Measurements from ENCODE around the gene YPEL1.
A peak's percentile ranks its signal among the peaks of the same experiment; 100 is the strongest.
"Not testable (repeated sequence)": the region's sequence is repeated elsewhere in the genome, so short reads cannot be mapped to it uniquely, and the experiment has no call there.

YPEL1 gene

GRCh38 chr22:21741790-21742189, 6.2 kb upstream of the YPEL1 start:
- no peak overlapping the region for H3K4me3 Mint-ChIP-seq
- H3K27ac Mint-ChIP-seq (ENCODE audit: low read depth), result peak overlapping the region; percentile 47
- no peaks in the 10 kb centered on the region for H3K9me3 Mint-ChIP-seq
- peaks cover 17% of the 10 kb centered on the region for H3K4me1 Mint-ChIP-seq
- peaks cover 8% of the 10 kb centered on the region for H3K36me3 Mint-ChIP-seq (ENCODE audit: insufficient read depth)
- ATAC-seq (replicated peaks; ENCODE audit: extremely low read depth, poor library complexity, severe bottlenecking) (no peak), DNase-seq (ENCODE audit: low spot score in 2 of 2) (no peak)
- no peaks in the 10 kb centered on the region for H3K27me3 Mint-ChIP-seq

- peaks cover 17% of the 10 kb centered on the region for H3K4me1 Mint-ChIP-seq
- H3K36me3 Mint-ChIP-seq (ENCODE audit: insufficient read depth), result peaks cover 8% of the 10 kb centered on the region
- H3K27me3 Mint-ChIP-seq, result no peaks in the 10 kb centered on the region
- peak overlapping the region; percentile 47 for H3K27ac Mint-ChIP-seq (ENCODE audit: low read depth)
- no peak overlapping the region for H3K4me3 Mint-ChIP-seq
- ATAC-seq (replicated peaks; ENCODE audit: extremely low read depth, poor library complexity, severe bottlenecking), result no peak
- H3K9me3 Mint-ChIP-seq, result no peaks in the 10 kb centered on the region
- no peak for DNase-seq (ENCODE audit: low spot score in 2 of 2)
Observed at GRCh38 chr22:21741059-21741458, 5.5 kb upstream of the YPEL1 start.

- ATAC-seq (replicated peaks; ENCODE audit: extremely low read depth, poor library complexity, severe bottlenecking) (no peak), DNase-seq (ENCODE audit: low spot score in 2 of 2) (no peak)
- H3K4me1 Mint-ChIP-seq, result peaks cover 21% of the 10 kb centered on the region
- peak overlapping the region; percentile 10 for H3K27ac Mint-ChIP-seq (ENCODE audit: low read depth)
- H3K4me3 Mint-ChIP-seq, result no peak overlapping the region
- no peaks in the 10 kb centered on the region for H3K9me3 Mint-ChIP-seq
- no peaks in the 10 kb centered on the region for H3K27me3 Mint-ChIP-seq
- H3K36me3 Mint-ChIP-seq (ENCODE audit: insufficient read depth), result peaks cover 8% of the 10 kb centered on the region
Observed at GRCh38 chr22:21739828-21740377, 4.3 kb upstream of the YPEL1 start.

GRCh38 chr22:21738966-21739365, 3.4 kb upstream of the YPEL1 start:
- H3K4me3 Mint-ChIP-seq, result no peak overlapping the region
- no peak for DNase-seq (ENCODE audit: low spot score in 2 of 2)
- H3K4me1 Mint-ChIP-seq, result peaks cover 30% of the 10 kb centered on the region
- H3K36me3 Mint-ChIP-seq (ENCODE audit: insufficient read depth), result peaks cover 6% of the 10 kb centered on the region
- H3K27me3 Mint-ChIP-seq, result no peaks in the 10 kb centered on the region
- H3K27ac Mint-ChIP-seq (ENCODE audit: low read depth), result no peak overlapping the region
- no peak for ATAC-seq (replicated peaks; ENCODE audit: extremely low read depth, poor library complexity, severe bottlenecking)
- H3K9me3 Mint-ChIP-seq, result no peaks in the 10 kb centered on the region

GRCh38 chr22:21738081-21738480, 2.5 kb upstream of the YPEL1 start:
- no peak overlapping the region for H3K27ac Mint-ChIP-seq (ENCODE audit: low read depth)
- H3K9me3 Mint-ChIP-seq, result no peaks in the 10 kb centered on the region
- DNase-seq (ENCODE audit: low spot score in 2 of 2) (no peak), ATAC-seq (replicated peaks; ENCODE audit: extremely low read depth, poor library complexity, severe bottlenecking) (no peak)
- H3K4me1 Mint-ChIP-seq, result peaks cover 39% of the 10 kb centered on the region
- no peaks in the 10 kb centered on the region for H3K27me3 Mint-ChIP-seq
- H3K4me3 Mint-ChIP-seq, result no peak overlapping the region
- H3K36me3 Mint-ChIP-seq (ENCODE audit: insufficient read depth), result peaks cover 6% of the 10 kb centered on the region

- ATAC-seq (replicated peaks; ENCODE audit: extremely low read depth, poor library complexity, severe bottlenecking), result no peak
- no peaks in the 10 kb centered on the region for H3K27me3 Mint-ChIP-seq
- H3K9me3 Mint-ChIP-seq, result no peaks in the 10 kb centered on the region
- no peak for DNase-seq (ENCODE audit: low spot score in 2 of 2)
- H3K4me1 Mint-ChIP-seq, result peaks cover 43% of the 10 kb centered on the region
- no peak overlapping the region for H3K27ac Mint-ChIP-seq (ENCODE audit: low read depth)
- peaks cover 6% of the 10 kb centered on the region for H3K36me3 Mint-ChIP-seq (ENCODE audit: insufficient read depth)
- H3K4me3 Mint-ChIP-seq, result peak overlapping the region; percentile 52
Observed at GRCh38 chr22:21736948-21737347, 1.4 kb upstream of the YPEL1 start.

- H3K4me3 Mint-ChIP-seq, result peak overlapping the region; percentile 90
- DNase-seq (ENCODE audit: low spot score in 2 of 2) (no peak), ATAC-seq (replicated peaks; ENCODE audit: extremely low read depth, poor library complexity, severe bottlenecking) (no peak)
- no peaks in the 10 kb centered on the region for H3K9me3 Mint-ChIP-seq
- H3K27me3 Mint-ChIP-seq, result no peaks in the 10 kb centered on the region
- peaks cover 50% of the 10 kb centered on the region for H3K4me1 Mint-ChIP-seq
- H3K27ac Mint-ChIP-seq (ENCODE audit: low read depth), result no peak overlapping the region
- H3K36me3 Mint-ChIP-seq (ENCODE audit: insufficient read depth), result peaks cover 3% of the 10 kb centered on the region
Observed at GRCh38 chr22:21736084-21736642, 569 bp upstream of the YPEL1 start.

- no peak for DNase-seq (ENCODE audit: low spot score in 2 of 2)
- peaks cover 52% of the 10 kb centered on the region for H3K4me1 Mint-ChIP-seq
- ATAC-seq (replicated peaks; ENCODE audit: extremely low read depth, poor library complexity, severe bottlenecking), result no peak
- peaks cover 1% of the 10 kb centered on the region for H3K36me3 Mint-ChIP-seq (ENCODE audit: insufficient read depth)
- H3K27me3 Mint-ChIP-seq, result no peaks in the 10 kb centered on the region
- H3K27ac Mint-ChIP-seq (ENCODE audit: low read depth), result peak overlapping the region; percentile 74
- H3K9me3 Mint-ChIP-seq, result no peaks in the 10 kb centered on the region
- H3K4me3 Mint-ChIP-seq, result peak overlapping the region; percentile 90
Observed at GRCh38 chr22:21734540-21735199, 924 bp downstream of the YPEL1 start.

GRCh38 chr22:21731503-21731902, 4.1 kb downstream of the YPEL1 start:
- H3K27ac Mint-ChIP-seq (ENCODE audit: low read depth), result no peak overlapping the region
- no peak overlapping the region for H3K4me3 Mint-ChIP-seq
- DNase-seq (ENCODE audit: low spot score in 2 of 2), result no peak
- no peaks in the 10 kb centered on the region for H3K9me3 Mint-ChIP-seq
- ATAC-seq (replicated peaks; ENCODE audit: extremely low read depth, poor library complexity, severe bottlenecking), result no peak
- H3K36me3 Mint-ChIP-seq (ENCODE audit: insufficient read depth), result peaks cover 10% of the 10 kb centered on the region
- H3K4me1 Mint-ChIP-seq, result peaks cover 55% of the 10 kb centered on the region
- H3K27me3 Mint-ChIP-seq, result no peaks in the 10 kb centered on the region

- no peak overlapping the region for H3K27ac Mint-ChIP-seq (ENCODE audit: low read depth)
- no peak for DNase-seq (ENCODE audit: low spot score in 2 of 2)
- H3K27me3 Mint-ChIP-seq, result no peaks in the 10 kb centered on the region
- H3K9me3 Mint-ChIP-seq, result no peaks in the 10 kb centered on the region
- peaks cover 10% of the 10 kb centered on the region for H3K36me3 Mint-ChIP-seq (ENCODE audit: insufficient read depth)
- H3K4me3 Mint-ChIP-seq, result no peak overlapping the region
- ATAC-seq (replicated peaks; ENCODE audit: extremely low read depth, poor library complexity, severe bottlenecking), result no peak
- peaks cover 57% of the 10 kb centered on the region for H3K4me1 Mint-ChIP-seq
Observed at GRCh38 chr22:21730535-21731308, 4.9 kb downstream of the YPEL1 start.

GRCh38 chr22:21729184-21729583, 6.4 kb downstream of the YPEL1 start:
- not testable (repeated sequence) for H3K27me3 Mint-ChIP-seq; ATAC-seq (replicated peaks; ENCODE audit: extremely low read depth, poor library complexity, severe bottlenecking); H3K36me3 Mint-ChIP-seq (ENCODE audit: insufficient read depth); DNase-seq (ENCODE audit: low spot score in 2 of 2); H3K9me3 Mint-ChIP-seq; H3K4me3 Mint-ChIP-seq; H3K27ac Mint-ChIP-seq (ENCODE audit: low read depth)
- peaks cover 46% of the 10 kb centered on the region for H3K4me1 Mint-ChIP-seq

GRCh38 chr22:21728270-21728669, 7.3 kb downstream of the YPEL1 start:
- Mint-ChIP-seq H3K4me3 (no peak overlapping the region), H3K36me3 (ENCODE audit: insufficient read depth) (peaks cover 8% of the 10 kb centered on the region)
- no peak for DNase-seq (ENCODE audit: low spot score in 2 of 2)

GRCh38 chr22:21727768-21728167, 7.8 kb downstream of the YPEL1 start:
- H3K4me1 Mint-ChIP-seq, result peaks cover 35% of the 10 kb centered on the region
- H3K27me3 Mint-ChIP-seq, result no peaks in the 10 kb centered on the region
- peaks cover 8% of the 10 kb centered on the region for H3K36me3 Mint-ChIP-seq (ENCODE audit: insufficient read depth)
- ATAC-seq (replicated peaks; ENCODE audit: extremely low read depth, poor library complexity, severe bottlenecking), result no peak
- no peak overlapping the region for H3K4me3 Mint-ChIP-seq
- DNase-seq (ENCODE audit: low spot score in 2 of 2), result no peak
- H3K27ac Mint-ChIP-seq (ENCODE audit: low read depth), result no peak overlapping the region
- no peaks in the 10 kb centered on the region for H3K9me3 Mint-ChIP-seq

More at GRCh38 chr22:21728270-21728669, 7.3 kb downstream of the YPEL1 start:
- ATAC-seq (replicated peaks; ENCODE audit: extremely low read depth, poor library complexity, severe bottlenecking), result no peak
- H3K27me3 Mint-ChIP-seq, result no peaks in the 10 kb centered on the region
- H3K4me1 Mint-ChIP-seq, result peaks cover 37% of the 10 kb centered on the region
- no peak overlapping the region for H3K27ac Mint-ChIP-seq (ENCODE audit: low read depth)
- no peaks in the 10 kb centered on the region for H3K9me3 Mint-ChIP-seq
